WERI-Rb-1 (cell line): ENCODE measurements around the gene EXD2.

Experiments used
- DNase-seq: peaks from one replicate; pipeline ENCODE4 v3.0.0-alpha.2; 2020
- H3K27ac ChIP-seq: fragments of 250-450 bp; sonication (Bioruptor Pico); 2 replicates; pipeline ENCODE4 v1.5.1; 2020; ENCODE audit warnings: mild to moderate bottlenecking, moderate library complexity
- H3K27me3 ChIP-seq: fragments of 250-450 bp; sonication (Bioruptor Pico); 2 replicates; pipeline ENCODE4 v1.5.1; 2021; ENCODE audit warnings: mild to moderate bottlenecking, low read depth, moderate library complexity; ENCODE audit not compliant: insufficient read depth, severe bottlenecking
- H3K36me3 ChIP-seq: fragments of 250-450 bp; sonication (Bioruptor Pico); 2 replicates; pipeline ENCODE4 v1.5.1; 2020; ENCODE audit warnings: mild to moderate bottlenecking, moderate library complexity
- H3K4me3 ChIP-seq: 2 replicates; pipeline ENCODE4 v1.5.1; 2011; ENCODE audit warnings: low read depth, mild to moderate bottlenecking, control low read depth, low read length
- H3K9me3 ChIP-seq: fragments of 250-450 bp; sonication (Bioruptor Pico); 2 replicates; pipeline ENCODE4 v1.5.1; 2021; ENCODE audit warnings: mild to moderate bottlenecking, moderate library complexity; ENCODE audit not compliant: severe bottlenecking
- CTCF ChIP-seq: IDR thresholded peaks from 2 replicates; pipeline ENCODE4 v1.5.1; 2011; ENCODE audit warnings: low read depth, mild to moderate bottlenecking, control low read depth, inconsistent platforms, low read length

Gene EXD2

GRCh38 chr14:69268223-69268622 lies 76.9 kb downstream of the EXD2 start:
- Histone ChIP-seq H3K4me3 (no peak overlapping the region), H3K9me3 (no peaks in the 10 kb centered on the region), H3K27me3 (no peaks in the 10 kb centered on the region), H3K36me3 (no peaks in the 10 kb centered on the region), H3K27ac (no peak overlapping the region)
- no peak for TF ChIP-seq CTCF
- DNase-seq = no peak

GRCh38 chr14:69268763-69269162 lies 77.5 kb downstream of the EXD2 start:
- Histone ChIP-seq H3K36me3 (no peaks in the 10 kb centered on the region), H3K27ac (no peak overlapping the region), H3K9me3 (no peaks in the 10 kb centered on the region), H3K4me3 (no peak overlapping the region), H3K27me3 (no peaks in the 10 kb centered on the region)
- DNase-seq = no peak
- TF ChIP-seq CTCF = no peak

- TF ChIP-seq CTCF = no peak
- no peaks in the 10 kb centered on the region for H3K36me3 ChIP-seq
- no peaks in the 10 kb centered on the region for H3K9me3 ChIP-seq
- no peak overlapping the region for H3K27ac ChIP-seq
- H3K4me3 ChIP-seq = no peak overlapping the region
- no peaks in the 10 kb centered on the region for H3K27me3 ChIP-seq
- no peak for DNase-seq
Observed at GRCh38 chr14:69269381-69269780, 78.1 kb downstream of the EXD2 start.

GRCh38 chr14:69270097-69270496 lies 78.8 kb downstream of the EXD2 start:
- no peaks in the 10 kb centered on the region for H3K36me3 ChIP-seq
- no peak overlapping the region for H3K4me3 ChIP-seq
- DNase-seq = no peak
- H3K27me3 ChIP-seq = no peaks in the 10 kb centered on the region
- H3K27ac ChIP-seq = no peak overlapping the region
- no peak for TF ChIP-seq CTCF
- H3K9me3 ChIP-seq = no peaks in the 10 kb centered on the region

GRCh38 chr14:69270795-69271708 lies 79.8 kb downstream of the EXD2 start:
- no peak for DNase-seq
- no peak overlapping the region for H3K27ac ChIP-seq
- H3K27me3 ChIP-seq = no peaks in the 10 kb centered on the region
- no peaks in the 10 kb centered on the region for H3K9me3 ChIP-seq
- no peak overlapping the region for H3K4me3 ChIP-seq
- no peak for TF ChIP-seq CTCF
- no peaks in the 10 kb centered on the region for H3K36me3 ChIP-seq
